ENCODE results near the gene LPCAT2.

GRCh38 chr16:55474821-55475220 is 34.1 kb upstream of the LPCAT2 start:
- TF ChIP-seq EP300 (IDR thresholded peaks at IDR 0.05; ENCODE audit: borderline replicate concordance) (no peak), YY1 (IDR thresholded peaks at IDR 0.05; ENCODE audit: low read depth) (no peak), RAD21 (IDR thresholded peaks at IDR 0.05; ENCODE audit: low read depth) (no peak), MAX (IDR thresholded peaks at IDR 0.05) (no peak), TAF1 (IDR thresholded peaks at IDR 0.05; ENCODE audit: low read depth) (no peak), CEBPB (IDR thresholded peaks at IDR 0.05) (no peak), CREB1 (IDR thresholded peaks at IDR 0.05; ENCODE audit: low read depth) (no peak), EGR1 (IDR thresholded peaks at IDR 0.05) (no peak), REST (IDR thresholded peaks at IDR 0.05; ENCODE audit: low read depth) (no peak)
